NB4 (cell line): ENCODE results near the gene MAP1B.

Experiments used
- POLR2A ChIP-seq: IDR thresholded peaks from 2 replicates; pipeline ENCODE4 v1.6.1; 2011; ENCODE audit warnings: mild to moderate bottlenecking; ENCODE audit not compliant: insufficient read length; ENCODE audit errors: extremely low read depth
- TF ChIP-seq, protein P1 (sequence below): IDR thresholded peaks from one replicate; pipeline ENCODE4 v1.5.1; 2012; ENCODE audit warnings: low read depth, low read length
- TF ChIP-seq, protein P2 (sequence below): IDR thresholded peaks from 2 replicates; pipeline ENCODE4 v1.6.1; 2011; ENCODE audit warnings: low read depth, low read length

DNA sequence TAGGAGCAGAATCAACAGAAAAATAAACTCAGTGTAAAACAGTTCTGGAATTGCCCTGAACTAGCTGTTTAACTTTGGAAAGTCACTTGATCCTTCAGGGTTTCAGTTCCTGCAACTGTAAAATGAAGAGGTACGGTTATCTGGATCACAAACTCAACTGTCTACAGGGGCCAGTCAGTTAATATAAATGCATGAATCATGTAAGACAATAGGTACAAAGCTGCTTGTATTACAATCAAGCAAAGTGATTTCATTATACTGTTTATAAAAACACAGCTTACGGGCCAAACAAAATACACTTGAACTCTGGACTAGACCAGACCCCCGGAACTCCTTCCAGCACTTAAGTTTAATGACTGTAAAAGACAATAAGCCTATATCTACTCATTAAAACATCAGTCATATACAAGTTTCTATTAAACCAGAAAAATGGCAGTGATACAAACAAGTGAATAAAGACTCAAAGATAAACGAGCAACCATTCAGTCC, 139.7 kb downstream of the MAP1B start:
- TF ChIP-seq, protein P1, sequence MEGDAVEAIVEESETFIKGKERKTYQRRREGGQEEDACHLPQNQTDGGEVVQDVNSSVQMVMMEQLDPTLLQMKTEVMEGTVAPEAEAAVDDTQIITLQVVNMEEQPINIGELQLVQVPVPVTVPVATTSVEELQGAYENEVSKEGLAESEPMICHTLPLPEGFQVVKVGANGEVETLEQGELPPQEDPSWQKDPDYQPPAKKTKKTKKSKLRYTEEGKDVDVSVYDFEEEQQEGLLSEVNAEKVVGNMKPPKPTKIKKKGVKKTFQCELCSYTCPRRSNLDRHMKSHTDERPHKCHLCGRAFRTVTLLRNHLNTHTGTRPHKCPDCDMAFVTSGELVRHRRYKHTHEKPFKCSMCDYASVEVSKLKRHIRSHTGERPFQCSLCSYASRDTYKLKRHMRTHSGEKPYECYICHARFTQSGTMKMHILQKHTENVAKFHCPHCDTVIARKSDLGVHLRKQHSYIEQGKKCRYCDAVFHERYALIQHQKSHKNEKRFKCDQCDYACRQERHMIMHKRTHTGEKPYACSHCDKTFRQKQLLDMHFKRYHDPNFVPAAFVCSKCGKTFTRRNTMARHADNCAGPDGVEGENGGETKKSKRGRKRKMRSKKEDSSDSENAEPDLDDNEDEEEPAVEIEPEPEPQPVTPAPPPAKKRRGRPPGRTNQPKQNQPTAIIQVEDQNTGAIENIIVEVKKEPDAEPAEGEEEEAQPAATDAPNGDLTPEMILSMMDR, result no peak
- TF ChIP-seq, protein P2, sequence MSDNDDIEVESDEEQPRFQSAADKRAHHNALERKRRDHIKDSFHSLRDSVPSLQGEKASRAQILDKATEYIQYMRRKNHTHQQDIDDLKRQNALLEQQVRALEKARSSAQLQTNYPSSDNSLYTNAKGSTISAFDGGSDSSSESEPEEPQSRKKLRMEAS, result no peak
- TF ChIP-seq POLR2A, result no peak
